ENCODE measurements around the gene AGPS.

DNA sequence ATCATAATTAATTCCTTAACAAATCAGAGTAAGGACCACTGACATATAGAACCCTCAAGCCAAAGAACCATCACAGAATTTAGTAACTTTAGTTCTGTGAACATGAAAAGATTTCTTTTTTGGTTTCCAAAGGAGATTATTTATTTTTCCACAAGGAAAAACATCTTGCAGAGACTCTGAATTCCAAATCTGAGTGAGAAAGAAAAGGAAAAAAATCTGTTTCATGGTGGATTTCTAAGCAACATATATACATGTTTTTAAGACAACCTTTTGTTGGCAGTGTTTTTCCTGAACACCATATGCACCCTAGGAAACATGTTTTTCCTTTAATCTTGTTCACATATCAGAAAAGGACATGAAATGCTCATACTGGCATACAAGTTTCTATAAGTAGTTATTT, 149.8 kb downstream of the AGPS start:
- TF ChIP-seq, protein P1, sequence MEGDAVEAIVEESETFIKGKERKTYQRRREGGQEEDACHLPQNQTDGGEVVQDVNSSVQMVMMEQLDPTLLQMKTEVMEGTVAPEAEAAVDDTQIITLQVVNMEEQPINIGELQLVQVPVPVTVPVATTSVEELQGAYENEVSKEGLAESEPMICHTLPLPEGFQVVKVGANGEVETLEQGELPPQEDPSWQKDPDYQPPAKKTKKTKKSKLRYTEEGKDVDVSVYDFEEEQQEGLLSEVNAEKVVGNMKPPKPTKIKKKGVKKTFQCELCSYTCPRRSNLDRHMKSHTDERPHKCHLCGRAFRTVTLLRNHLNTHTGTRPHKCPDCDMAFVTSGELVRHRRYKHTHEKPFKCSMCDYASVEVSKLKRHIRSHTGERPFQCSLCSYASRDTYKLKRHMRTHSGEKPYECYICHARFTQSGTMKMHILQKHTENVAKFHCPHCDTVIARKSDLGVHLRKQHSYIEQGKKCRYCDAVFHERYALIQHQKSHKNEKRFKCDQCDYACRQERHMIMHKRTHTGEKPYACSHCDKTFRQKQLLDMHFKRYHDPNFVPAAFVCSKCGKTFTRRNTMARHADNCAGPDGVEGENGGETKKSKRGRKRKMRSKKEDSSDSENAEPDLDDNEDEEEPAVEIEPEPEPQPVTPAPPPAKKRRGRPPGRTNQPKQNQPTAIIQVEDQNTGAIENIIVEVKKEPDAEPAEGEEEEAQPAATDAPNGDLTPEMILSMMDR (conservative IDR thresholded peaks at IDR 0.05; ENCODE audit: low read length) = no peak
- no peak for TF ChIP-seq EZH2phosphoT487 (IDR thresholded peaks at IDR 0.05; ENCODE audit: borderline replicate concordance, low read depth, low read length)
